ACC112 (cell line): ENCODE results near the gene ATXN2.
"Not testable (repeated sequence)": the region's sequence is repeated elsewhere in the genome, so short reads cannot be mapped to it uniquely, and the experiment has no call there.

Source experiments
- H2AFZ ChIP-seq: fragments of 200-600 bp; sonication (generic); one replicate; pipeline ENCODE4 v1.6.0; 2017; ENCODE audit warnings: antibody characterized with exemption, low read length; ENCODE audit not compliant: unreplicated experiment
- H3K27ac ChIP-seq: fragments of 200-600 bp; sonication (generic); 2 replicates; pipeline ENCODE4 v1.5.1; 2014; ENCODE audit warnings: low read depth, mild to moderate bottlenecking, antibody characterized with exemption, low read length, moderate library complexity
- H3K27me3 ChIP-seq: fragments of 200-600 bp; sonication (generic); 2 replicates; pipeline ENCODE4 v1.6.1; 2014; ENCODE audit warnings: mild to moderate bottlenecking, antibody characterized with exemption, low read length, moderate library complexity, mixed read lengths; ENCODE audit not compliant: insufficient read depth
- H3K36me3 ChIP-seq: fragments of 200-600 bp; sonication (generic); 2 replicates; pipeline ENCODE4 v1.6.1; 2016; ENCODE audit warnings: mild to moderate bottlenecking, antibody characterized with exemption, low read length, moderate library complexity, mixed read lengths; ENCODE audit not compliant: insufficient read depth
- H3K4me1 ChIP-seq: fragments of 200-600 bp; sonication (generic); one replicate; pipeline ENCODE4 v1.6.1; 2016; ENCODE audit warnings: low read length, mixed read lengths; ENCODE audit not compliant: insufficient read depth, unreplicated experiment, control insufficient read depth
- H3K4me3 ChIP-seq: fragments of 200-600 bp; sonication (generic); 2 replicates; pipeline ENCODE4 v1.5.1; 2014; ENCODE audit warnings: mild to moderate bottlenecking, low read depth, low read length
- H3K79me2 ChIP-seq: fragments of 200-600 bp; sonication (generic); one replicate; pipeline ENCODE4 v1.6.0; 2016; ENCODE audit warnings: low read length; ENCODE audit not compliant: control insufficient read depth, unreplicated experiment, insufficient read depth

ATXN2 gene

DNA sequence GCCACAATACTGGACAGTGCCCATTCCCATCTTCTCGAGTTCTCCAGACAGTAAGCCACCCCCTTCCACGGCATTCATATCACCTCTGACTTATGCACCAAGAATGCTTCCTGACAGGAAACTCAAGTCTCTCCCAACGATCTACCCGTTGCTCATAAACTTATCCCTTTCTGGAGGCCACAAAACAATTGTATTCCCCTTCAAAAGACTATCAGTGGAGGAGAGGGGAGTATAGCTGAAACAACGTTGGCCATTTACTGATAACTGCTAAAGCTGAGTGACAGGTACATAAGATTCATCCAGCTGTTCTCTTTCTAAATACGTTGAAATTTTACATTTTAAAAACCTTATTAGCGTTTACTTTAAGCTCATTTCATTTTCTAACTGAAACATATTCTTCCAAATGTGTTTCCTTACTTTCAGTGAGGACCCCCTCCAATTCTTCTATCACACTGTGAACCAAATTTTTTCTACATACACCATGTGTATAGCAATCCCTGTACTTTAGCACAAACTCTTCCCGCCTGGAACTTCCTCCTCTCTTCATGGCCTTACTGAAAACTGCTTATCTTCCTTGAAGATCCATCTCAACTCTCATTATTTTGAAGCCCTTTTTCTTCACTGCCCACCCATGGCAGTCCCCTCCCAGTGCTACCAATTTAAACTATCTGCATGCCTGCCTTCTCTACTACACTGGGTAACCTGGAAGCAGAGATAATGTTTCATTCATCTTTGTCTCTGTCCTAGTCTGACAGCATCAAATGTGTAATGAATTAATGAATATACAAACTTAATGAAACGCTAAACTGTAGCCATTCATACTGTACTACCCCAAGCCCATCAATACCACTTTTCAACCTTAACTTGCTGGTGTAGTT lies 28.8 kb downstream of the ATXN2 start:
- Histone ChIP-seq H3K4me3 (peak overlapping the region; percentile 44), H3K79me2 (peaks cover 95% of the 10 kb centered on the region), H3K4me1 (peaks cover 39% of the 10 kb centered on the region), H3K27ac (peak overlapping the region; percentile 72), H3K27me3 (no peaks in the 10 kb centered on the region), H3K36me3 (no peaks in the 10 kb centered on the region), H2AFZ (no peak overlapping the region)

DNA sequence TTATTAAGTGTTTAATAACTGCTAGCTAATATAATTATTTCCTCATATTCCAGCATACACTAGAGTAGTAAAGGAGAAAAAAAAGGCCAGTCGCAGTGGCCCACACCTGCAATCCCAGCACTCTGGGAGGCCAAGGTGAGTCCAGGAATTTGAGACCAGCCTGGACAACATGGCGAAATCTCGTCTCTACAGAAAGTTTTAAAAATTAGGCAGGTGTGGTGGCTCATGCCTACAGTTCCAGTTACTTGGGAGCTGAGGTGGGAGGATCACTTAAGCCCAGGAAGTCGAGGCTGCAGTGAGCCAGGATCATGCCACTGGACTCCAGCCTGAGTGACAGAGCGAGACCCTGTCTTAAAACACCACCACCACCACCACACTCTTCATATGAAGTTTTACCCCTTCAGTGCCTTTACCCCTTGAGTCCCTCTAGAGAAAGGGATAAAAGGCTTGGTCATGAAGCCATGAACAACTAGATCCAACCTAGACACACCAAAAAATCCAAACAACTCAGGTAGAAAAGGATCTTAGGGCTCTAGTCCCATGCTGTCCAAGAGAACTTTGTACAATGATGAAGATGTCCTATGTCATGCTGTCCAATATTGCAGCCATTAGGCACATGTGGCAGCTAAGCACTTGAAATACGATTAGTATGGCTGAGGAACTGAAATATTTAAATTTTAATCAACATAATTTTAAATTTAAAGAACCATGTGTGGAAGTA lies 29.6 kb downstream of the ATXN2 start:
- Histone ChIP-seq H3K27ac (peak overlapping the region; percentile 24), H3K79me2 (peaks cover 94% of the 10 kb centered on the region), H3K36me3 (no peaks in the 10 kb centered on the region), H3K4me1 (peaks cover 34% of the 10 kb centered on the region), H3K27me3 (no peaks in the 10 kb centered on the region), H2AFZ (no peak overlapping the region), H3K4me3 (no peak overlapping the region)

DNA sequence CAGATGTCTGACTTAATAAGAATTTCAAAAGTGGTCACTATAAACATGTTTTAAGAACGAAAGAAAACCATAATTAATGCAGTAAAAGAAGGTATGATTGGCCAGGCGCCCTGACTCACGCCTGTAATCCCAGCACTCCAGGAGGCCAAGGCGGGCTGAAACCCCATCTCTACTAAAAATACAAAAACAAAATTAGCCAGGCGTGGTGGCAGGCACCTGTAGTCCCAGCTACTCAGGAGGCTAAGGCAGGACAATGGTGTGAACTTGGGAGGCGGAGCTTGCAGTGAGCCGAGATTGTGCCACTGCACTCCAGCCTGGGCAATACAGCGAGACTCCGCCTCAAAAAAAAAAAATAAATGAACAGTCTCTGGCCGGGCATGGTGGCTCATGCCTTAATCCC lies 38.3 kb downstream of the ATXN2 start:
- H3K79me2 ChIP-seq, result peaks cover 94% of the 10 kb centered on the region

DNA sequence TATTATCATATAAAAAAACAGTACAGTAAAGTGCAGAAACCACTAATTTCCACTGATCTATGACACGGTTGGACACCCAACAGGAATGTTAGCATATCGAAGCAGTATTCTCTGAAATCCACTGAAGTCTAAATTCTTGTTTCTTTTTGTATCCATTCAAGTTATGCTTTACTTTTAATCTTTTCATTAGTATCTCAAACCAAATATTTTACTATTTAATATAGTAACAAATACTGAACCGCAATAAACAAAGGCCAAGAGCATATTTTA lies 41.1 kb downstream of the ATXN2 start:
- peak overlapping the region; percentile 45; the same call in 1 of the 2 replicates for H3K4me3 ChIP-seq
- peaks cover 93% of the 10 kb centered on the region for H3K79me2 ChIP-seq
- peaks cover 14% of the 10 kb centered on the region for H3K36me3 ChIP-seq
- H3K27ac ChIP-seq, result peak overlapping the region; percentile 65
- H3K4me1 ChIP-seq, result peaks cover 21% of the 10 kb centered on the region
- H3K27me3 ChIP-seq, result no peaks in the 10 kb centered on the region
- no peak overlapping the region for H2AFZ ChIP-seq

More for the DNA sequence above, 38.3 kb downstream of the ATXN2 start:
- H3K27me3 ChIP-seq, H2AFZ ChIP-seq, H3K36me3 ChIP-seq, H3K4me3 ChIP-seq, H3K27ac ChIP-seq: not testable (repeated sequence)
- H3K4me1 ChIP-seq, result peaks cover 21% of the 10 kb centered on the region

DNA sequence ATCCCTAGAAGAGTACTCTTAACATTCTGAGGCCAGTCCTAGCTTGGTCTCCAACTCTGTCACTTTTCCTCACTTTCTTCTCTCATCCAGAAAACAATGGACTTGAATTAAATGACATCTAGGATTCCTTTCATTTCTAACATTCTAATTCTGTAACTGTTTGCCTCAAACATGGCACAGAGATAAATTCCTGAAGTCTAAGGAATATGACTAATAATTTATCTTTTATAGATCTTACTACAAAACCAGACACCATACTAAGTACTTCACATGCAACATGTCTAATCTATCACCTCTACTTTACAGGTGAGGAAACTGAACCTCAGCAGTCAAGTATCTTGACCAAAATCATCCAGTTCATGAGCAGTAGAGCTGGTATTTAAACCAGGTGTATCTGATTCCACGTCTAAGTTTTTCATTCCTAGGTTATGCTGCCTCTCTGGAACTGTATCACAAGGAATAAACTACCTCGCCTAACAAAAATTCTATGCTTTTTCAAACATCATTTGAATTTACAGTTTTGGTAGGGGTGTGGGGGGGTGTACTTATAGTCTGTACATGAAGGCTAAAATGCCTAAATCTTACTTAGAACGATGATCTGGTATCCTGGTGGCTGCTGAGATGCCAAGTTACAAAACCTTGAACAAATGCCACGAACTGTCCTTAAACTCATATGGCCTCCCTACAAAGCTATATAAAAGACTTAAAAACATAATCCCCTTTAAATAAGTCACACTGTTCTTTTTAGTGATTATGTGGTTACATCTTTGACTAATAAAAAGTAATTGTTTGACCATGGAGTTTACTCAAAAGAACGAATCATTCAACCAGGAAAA lies 41.6 kb downstream of the ATXN2 start:
- H3K79me2 ChIP-seq, result peaks cover 93% of the 10 kb centered on the region
- H3K4me1 ChIP-seq, result peaks cover 21% of the 10 kb centered on the region
- no peaks in the 10 kb centered on the region for H3K27me3 ChIP-seq
- H3K36me3 ChIP-seq, result peaks cover 14% of the 10 kb centered on the region
- H3K27ac ChIP-seq, result peak overlapping the region; percentile 65
- peak overlapping the region; percentile 45 for H3K4me3 ChIP-seq
- no peak overlapping the region for H2AFZ ChIP-seq

DNA sequence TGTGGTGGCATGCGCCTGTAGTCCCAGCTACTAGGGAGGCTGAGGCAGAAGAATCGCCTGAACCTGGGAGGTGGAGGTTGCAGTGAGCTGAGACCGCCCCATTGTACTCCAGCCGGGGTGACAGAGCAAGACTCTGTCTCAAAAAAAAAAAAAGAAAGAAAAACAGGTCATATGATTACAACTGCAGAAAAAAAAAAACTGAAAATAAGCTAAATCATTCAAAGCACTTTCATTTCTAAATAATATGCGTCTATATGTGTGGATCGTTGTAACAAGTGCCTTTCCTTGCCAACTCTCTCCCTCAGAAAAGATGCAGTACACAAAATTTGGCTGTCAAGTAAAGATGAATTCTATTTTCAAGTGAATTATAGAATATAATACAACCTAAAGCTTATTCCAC lies 42.4 kb downstream of the ATXN2 start:
- Histone ChIP-seq H3K27me3 (no peaks in the 10 kb centered on the region), H3K36me3 (peaks cover 18% of the 10 kb centered on the region), H3K4me1 (peaks cover 21% of the 10 kb centered on the region), H3K79me2 (peaks cover 93% of the 10 kb centered on the region), H3K4me3 (peak overlapping the region; percentile 45), H3K27ac (peak overlapping the region; percentile 65), H2AFZ (no peak overlapping the region)

DNA sequence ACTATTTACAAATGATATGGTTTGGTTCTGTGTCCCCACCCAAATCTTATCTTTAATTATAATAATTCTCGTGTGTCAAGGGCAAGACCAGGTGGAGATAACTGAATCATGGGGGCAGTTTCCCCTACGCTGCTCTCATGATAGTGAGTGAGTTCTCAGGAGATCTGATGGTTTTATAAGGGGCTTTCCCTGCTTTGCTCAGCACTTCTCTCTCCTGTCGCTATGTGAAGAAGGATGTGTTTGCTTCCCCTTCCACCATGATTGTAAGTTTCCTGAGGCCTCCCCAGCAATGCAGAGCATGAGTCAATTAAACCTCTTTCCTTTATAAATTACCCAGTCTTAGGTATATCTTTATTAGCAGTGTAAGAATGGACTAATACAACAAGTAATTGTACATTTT lies 43.8 kb downstream of the ATXN2 start:
- peaks cover 21% of the 10 kb centered on the region for H3K4me1 ChIP-seq
- not testable (repeated sequence) for H3K27ac ChIP-seq, H3K27me3 ChIP-seq, H3K4me3 ChIP-seq, H2AFZ ChIP-seq
- H3K36me3 ChIP-seq, result peaks cover 27% of the 10 kb centered on the region
- H3K79me2 ChIP-seq, result peaks cover 91% of the 10 kb centered on the region

DNA sequence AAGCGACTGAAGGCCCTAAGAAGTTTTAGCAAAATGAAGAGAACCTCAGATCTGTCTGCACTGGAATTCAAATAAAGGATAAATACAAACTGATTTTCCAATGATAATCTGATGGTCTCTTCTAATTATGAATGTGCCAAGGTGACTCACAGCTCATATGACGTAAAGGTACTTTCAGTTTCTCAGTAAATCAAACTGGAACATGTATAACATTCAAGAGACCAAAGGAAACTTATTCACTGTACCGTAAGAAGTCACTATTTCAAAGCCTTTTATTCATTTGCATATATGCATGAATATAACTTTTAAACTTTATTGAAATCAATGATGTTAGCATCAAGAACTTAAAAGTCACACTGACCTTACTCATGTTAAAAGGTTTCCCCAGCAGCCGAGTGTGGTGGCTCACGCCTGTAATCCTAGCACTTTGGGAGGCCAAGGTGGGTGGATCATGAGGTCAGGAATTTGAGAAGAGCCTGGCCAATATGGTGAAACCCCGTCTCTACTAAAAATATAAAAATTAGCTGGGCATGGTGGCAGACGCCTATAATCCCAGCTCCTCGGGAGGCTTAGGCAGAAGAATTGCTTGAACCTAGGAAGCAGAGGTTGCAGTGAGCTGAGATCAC lies 52.2 kb downstream of the ATXN2 start:
- peaks cover 28% of the 10 kb centered on the region for H3K36me3 ChIP-seq

DNA sequence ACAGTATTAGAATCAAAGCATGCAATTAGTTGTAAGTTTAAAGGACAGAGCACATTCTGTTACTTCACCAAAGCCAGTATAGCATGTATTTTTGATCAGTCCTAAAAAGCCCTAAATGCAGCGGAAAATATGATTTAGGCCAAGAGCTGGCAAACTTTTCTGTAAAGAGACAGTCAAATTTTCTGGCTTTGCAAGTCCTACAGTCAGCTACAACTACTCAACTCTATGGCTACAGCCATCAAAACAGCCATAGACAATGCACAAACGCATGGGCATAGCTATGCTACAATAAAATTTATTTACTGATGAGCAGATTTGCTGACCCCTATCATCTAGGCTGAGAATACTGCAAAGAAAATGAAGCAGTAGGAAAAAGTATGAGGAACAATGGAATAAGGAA lies 52.9 kb downstream of the ATXN2 start:
- Histone ChIP-seq H3K27me3 (no peaks in the 10 kb centered on the region), H3K36me3 (peaks cover 24% of the 10 kb centered on the region), H3K27ac (peak overlapping the region; percentile 2; the same call in 1 of the 2 replicates), H2AFZ (no peak overlapping the region), H3K79me2 (peaks cover 11% of the 10 kb centered on the region), H3K4me3 (no peak overlapping the region), H3K4me1 (no peaks in the 10 kb centered on the region)

More for the DNA sequence above, 52.2 kb downstream of the ATXN2 start:
- Histone ChIP-seq H3K4me1 (no peaks in the 10 kb centered on the region), H3K79me2 (peaks cover 18% of the 10 kb centered on the region), H3K27ac (peak overlapping the region; percentile 2), H2AFZ (no peak overlapping the region), H3K27me3 (no peaks in the 10 kb centered on the region), H3K4me3 (no peak overlapping the region)

DNA sequence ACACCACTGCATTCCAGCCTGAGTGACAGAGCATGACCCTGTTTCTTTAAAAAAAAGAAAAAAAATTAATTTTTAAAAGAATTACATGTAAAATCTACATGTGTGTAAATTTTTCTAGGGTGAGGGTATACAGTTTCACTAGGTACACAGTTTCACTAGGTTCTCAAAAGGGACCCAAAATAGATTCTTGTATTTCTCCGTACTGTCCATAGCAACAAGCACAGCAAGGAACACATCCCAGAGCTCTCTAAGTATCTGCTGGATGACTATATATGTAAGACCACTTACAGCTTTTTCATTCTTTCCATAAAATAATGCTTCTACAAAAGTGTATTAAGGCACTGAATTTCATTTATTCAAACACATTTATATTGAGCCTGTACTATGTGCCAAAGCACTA lies 55.1 kb downstream of the ATXN2 start:
- H3K27ac ChIP-seq, result no peak overlapping the region
- peaks cover 5% of the 10 kb centered on the region for H3K79me2 ChIP-seq

More for the DNA sequence above, 55.1 kb downstream of the ATXN2 start:
- Histone ChIP-seq H3K4me1 (no peaks in the 10 kb centered on the region), H2AFZ (no peak overlapping the region), H3K36me3 (peaks cover 20% of the 10 kb centered on the region; the same call in 1 of the 2 replicates), H3K27me3 (no peaks in the 10 kb centered on the region), H3K4me3 (no peak overlapping the region)
